KOPT-K1 (cell line): ENCODE results near the gene FADS6.

Experiments used
- H3K27ac ChIP-seq: fragments of 200-600 bp; sonication (generic); 2 replicates; pipeline ENCODE4 v1.5.1; 2016; ENCODE audit warnings: antibody characterized with exemption, mild to moderate bottlenecking, low read depth, low read length; ENCODE audit not compliant: poor library complexity, severe bottlenecking
- H3K36me3 ChIP-seq: fragments of 200-600 bp; sonication (generic); 2 replicates; pipeline ENCODE4 v1.5.1; 2017; ENCODE audit warnings: antibody characterized with exemption, mild to moderate bottlenecking, low read length, moderate library complexity; ENCODE audit not compliant: insufficient read depth
- H3K9me3 ChIP-seq: fragments of 200-600 bp; sonication (generic); 2 replicates; pipeline ENCODE4 v1.5.1; 2017; ENCODE audit warnings: antibody characterized with exemption, low read length, mild to moderate bottlenecking; ENCODE audit not compliant: insufficient read depth, poor library complexity, severe bottlenecking

FADS6 gene

DNA sequence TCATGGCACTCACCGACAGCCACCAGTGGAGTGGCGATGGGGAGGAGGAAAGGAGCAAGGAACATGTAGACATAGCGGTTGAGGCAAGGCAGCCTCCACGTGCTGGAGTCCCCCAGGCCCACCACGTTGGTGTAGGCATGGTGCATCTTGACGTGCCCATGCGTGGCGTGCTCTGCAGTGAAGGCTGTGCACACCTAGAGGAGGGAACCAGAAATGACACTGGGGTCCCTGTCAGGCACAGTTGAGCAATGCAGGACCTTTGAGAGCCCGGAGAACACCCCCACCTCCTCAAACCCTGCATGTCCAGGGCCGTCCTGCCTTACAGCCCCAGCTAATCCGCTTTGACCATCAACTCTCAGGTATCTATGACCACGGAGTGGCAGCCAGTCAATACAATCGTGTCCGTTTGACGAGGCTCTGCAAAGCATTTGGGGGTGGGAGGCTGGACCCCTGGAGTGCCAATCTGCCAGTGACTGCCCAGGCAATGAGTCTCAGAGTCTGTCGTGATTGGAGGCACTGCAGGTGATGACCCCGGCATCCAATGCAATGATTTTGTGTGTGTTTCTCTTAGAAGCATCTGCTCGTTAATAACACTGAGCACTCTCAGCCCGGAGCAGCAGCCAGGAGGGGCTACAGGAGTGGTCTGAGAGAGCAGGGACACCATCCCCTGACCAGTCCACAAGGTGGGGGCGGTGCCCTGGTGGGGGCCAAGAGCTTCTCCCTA lies 10.8 kb downstream of the FADS6 start:
- Histone ChIP-seq H3K9me3 (no peaks in the 10 kb centered on the region), H3K27ac (no peak overlapping the region), H3K36me3 (no peaks in the 10 kb centered on the region)

DNA sequence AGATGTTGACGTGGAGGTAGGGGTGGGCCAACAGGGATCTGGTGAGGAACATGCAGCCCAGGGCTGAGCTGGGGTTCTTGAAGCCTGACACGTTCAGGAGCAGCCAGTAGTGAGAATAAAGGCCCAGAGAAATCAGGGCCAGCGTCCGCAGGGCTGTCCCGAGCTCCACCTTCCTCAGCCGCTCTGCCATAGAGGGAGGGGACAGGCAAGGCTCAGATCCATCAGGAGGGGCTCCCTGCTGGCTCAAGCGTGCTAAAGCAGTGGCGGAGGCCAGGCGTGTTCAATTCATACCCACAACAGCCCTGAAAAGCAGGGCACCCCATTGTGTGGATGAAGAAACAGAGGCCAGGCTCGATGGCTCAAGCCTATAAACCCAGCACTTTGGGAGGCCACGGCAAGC lies 12.4 kb downstream of the FADS6 start:
- no peaks in the 10 kb centered on the region for H3K9me3 ChIP-seq
- no peaks in the 10 kb centered on the region for H3K36me3 ChIP-seq
- H3K27ac ChIP-seq, result no peak overlapping the region

DNA sequence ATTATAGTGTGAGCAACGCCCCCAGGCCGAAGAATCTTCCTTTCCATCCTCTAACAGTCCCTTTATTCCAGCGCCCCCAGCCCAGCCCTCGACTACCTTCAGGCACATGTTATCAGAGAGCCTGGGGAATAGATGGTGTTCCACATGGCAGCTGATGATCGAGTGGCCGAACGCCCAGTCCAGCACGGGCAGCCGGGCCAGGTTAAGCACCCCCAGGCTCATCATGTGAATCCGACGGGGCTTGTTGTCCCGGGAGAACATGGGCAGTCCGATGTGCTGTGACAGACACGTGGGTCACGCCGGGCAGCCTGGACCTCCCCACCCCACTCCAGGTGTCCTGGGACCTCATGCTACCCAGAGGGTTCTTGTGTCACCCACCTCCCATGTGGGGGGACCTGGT lies 14.1 kb downstream of the FADS6 start:
- no peaks in the 10 kb centered on the region for H3K36me3 ChIP-seq
- no peak overlapping the region for H3K27ac ChIP-seq
- no peaks in the 10 kb centered on the region for H3K9me3 ChIP-seq

DNA sequence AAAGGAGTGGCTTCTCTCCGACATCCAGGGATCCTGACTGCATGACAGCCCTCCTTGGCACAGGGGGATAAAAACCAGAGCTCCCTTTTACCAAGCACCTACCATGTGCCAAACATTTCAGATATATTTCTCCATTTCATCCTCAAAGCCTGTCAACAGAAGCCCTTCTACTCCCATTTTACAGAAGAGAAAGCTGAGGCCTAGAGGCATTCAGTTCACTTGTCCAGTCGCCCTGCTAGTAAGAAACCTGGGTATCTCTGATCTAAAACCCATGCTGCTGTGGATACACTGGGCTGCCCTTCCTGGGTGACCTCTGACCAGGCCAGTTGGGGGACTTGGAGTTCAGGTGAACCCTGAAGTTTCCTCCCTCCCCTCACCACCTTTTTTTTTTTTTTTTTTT lies 14.8 kb downstream of the FADS6 start:
- H3K36me3 ChIP-seq, result no peaks in the 10 kb centered on the region
- H3K27ac ChIP-seq, result no peak overlapping the region
- no peaks in the 10 kb centered on the region for H3K9me3 ChIP-seq

DNA sequence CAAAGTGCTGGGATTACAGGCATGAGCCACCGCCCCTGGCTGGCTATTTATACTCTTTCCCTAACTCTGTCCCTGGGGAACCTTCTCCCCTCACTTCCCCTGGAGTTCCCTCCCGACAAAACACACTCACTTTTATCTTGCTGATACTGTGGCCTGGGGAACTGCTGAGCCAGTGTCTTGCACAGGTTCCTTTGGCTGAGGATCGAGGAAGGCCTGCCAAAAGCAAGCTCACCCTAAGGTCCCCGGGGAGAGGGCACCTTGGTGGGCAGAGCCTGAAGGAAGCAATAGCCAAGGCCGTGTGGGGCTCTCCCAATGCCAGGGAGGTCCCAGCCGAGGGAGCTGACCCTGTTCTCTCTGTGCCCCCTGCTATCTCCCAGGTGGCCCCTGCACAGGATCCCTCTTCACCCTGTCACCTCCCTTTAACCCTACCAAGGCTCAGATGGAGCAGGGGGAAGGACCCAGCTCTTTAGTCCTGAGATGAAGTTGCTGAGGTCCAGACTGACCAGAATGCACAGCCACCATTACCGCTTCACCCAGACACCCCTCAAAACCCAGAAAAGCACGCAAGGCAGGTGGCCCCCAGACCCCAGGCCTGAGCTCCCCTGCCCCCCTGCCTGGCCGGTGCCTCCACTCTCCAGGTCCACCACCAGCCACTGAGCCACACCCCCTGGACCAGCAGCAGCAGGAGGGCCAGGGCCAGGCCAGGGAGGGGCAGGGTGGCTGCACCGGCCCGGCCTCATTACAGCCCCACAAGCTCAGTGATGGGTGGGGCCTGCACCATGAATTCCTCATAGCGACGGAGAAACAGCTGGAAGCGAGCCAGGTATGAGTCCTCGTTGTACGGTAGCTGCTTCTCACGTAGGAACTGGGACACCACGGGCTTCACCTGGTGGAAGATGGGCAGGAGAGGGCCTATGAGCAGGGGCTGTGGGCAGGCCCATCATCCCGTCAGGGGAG lies 15.6 kb downstream of the FADS6 start:
- Histone ChIP-seq H3K27ac (no peak overlapping the region), H3K9me3 (no peaks in the 10 kb centered on the region), H3K36me3 (no peaks in the 10 kb centered on the region)

DNA sequence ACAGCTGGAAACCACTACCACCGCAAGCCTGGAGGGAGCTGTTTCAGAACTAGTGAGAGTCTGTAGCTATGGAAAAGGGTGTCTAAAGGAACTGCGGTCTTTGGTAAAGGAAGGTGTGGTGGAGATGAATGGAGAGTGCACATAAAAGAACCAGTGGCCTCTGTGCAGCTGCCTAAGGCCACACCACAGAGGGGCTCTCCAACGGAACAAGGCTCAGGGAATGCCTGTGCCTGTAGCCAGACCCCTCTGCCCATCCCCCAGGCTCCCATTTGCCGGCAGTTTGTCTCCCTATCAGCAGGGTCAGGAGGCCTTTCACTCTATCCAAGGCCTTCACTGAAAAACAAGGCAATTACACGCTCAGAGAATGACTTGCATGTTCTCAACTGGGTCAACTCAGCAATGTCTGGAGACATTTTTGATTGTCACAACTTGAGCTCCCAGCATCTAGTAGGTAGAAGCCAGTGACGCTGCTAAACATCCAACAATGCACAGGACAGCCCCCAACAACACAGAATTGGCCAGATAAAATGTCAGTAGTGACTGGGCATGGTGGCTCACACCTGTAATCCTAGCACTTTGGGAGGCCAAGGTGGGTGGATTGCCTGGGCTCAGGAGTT lies 17.3 kb downstream of the FADS6 start:
- no peaks in the 10 kb centered on the region for H3K36me3 ChIP-seq
- no peaks in the 10 kb centered on the region for H3K9me3 ChIP-seq

DNA sequence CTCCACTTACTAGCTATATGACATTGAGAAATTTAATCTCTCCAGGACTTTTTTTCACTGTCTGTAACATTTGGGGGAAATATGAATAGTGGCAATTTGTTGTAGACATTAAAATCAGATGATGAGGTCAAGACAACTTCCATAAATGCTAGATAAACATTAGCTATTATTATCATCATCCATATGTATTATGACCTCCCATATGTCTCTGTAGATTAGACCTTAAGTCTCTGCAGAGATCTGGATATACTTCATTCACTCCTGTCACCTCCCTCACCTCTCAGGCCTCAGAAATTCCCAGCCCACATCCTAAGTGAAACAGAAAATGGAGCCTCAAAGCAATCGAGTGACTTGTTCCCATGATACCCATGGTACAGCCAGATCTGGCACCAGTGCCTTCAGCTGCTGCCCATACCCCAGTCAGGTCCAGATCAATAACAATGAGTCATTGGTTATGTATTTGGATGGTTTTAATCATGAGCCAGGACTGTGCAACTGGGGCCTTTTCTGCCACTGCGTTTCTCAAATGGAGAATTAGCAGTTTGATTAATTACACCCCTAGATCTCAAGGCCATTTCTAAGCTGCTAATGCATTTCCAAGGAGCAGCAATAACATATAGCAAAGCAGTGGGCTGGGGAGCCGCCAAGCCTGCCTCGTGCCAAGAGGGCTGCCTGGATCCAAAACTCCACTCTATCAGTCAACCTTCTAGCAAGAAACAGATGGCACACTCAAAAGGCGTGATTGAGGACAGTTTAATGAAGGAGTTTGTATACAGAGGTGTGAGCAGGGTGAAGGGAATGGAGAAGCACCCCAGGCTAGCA lies 18.1 kb downstream of the FADS6 start:
- no peaks in the 10 kb centered on the region for H3K36me3 ChIP-seq
- H3K27ac ChIP-seq, result no peak overlapping the region
- no peaks in the 10 kb centered on the region for H3K9me3 ChIP-seq

More for the DNA sequence above, 17.3 kb downstream of the FADS6 start:
- no peak overlapping the region for H3K27ac ChIP-seq

DNA sequence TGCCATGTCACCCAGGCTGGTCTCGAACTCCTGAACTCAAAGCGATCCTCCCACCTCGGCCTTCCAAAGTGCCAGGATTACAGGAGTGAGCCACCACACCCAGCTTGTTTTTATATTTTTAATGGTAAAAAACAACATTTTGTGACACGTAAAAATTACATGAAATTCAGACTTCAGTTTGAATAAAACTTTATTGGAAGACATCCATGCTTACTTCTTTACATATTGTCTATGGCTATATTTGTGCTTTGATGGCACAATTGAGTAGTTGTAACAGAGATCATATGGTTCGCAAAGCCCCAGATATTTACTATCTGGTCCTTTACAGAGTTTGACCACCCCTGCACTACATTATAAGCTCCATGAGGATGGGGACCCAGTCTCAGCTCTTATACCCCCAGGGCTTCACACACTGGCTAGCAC lies 18.8 kb downstream of the FADS6 start:
- Histone ChIP-seq H3K36me3 (no peaks in the 10 kb centered on the region), H3K27ac (no peak overlapping the region), H3K9me3 (no peaks in the 10 kb centered on the region)

DNA sequence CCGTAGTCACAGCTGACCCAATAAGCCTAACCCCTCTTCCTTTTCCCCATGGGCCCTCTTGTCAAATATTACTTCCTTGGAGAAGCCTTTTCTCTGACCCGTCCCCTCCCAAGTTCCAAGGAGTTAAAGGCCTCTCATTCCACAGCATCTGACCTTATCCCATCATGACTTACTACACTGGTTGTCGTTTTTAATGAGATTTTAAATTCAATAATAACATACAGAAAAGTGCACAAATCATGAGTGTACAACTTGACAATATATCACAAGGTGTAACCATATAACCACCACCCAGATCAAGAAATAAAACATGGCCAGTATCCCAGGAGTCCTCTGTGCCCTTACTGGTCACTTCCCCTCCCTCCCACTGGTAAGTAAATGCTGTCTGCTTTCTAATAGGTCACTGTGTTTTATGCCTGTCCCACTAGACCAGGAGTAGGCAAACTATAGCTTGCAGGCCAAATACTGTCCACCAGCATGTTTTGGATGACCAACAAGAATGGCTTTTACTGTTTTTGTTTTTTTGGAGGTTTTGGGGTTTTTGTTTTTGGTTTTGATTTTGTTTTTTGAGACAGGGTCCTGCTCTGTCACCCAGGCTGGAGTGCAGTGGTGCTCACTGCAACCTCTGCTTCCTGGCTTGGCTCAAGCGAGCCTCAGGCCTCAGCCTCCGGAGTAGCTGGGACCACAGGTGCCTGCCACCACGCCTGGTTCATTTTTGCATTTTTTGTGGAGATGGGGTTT lies 19.4 kb downstream of the FADS6 start:
- H3K27ac ChIP-seq, result peak overlapping the region; percentile 82
- no peaks in the 10 kb centered on the region for H3K9me3 ChIP-seq
- H3K36me3 ChIP-seq, result no peaks in the 10 kb centered on the region

DNA sequence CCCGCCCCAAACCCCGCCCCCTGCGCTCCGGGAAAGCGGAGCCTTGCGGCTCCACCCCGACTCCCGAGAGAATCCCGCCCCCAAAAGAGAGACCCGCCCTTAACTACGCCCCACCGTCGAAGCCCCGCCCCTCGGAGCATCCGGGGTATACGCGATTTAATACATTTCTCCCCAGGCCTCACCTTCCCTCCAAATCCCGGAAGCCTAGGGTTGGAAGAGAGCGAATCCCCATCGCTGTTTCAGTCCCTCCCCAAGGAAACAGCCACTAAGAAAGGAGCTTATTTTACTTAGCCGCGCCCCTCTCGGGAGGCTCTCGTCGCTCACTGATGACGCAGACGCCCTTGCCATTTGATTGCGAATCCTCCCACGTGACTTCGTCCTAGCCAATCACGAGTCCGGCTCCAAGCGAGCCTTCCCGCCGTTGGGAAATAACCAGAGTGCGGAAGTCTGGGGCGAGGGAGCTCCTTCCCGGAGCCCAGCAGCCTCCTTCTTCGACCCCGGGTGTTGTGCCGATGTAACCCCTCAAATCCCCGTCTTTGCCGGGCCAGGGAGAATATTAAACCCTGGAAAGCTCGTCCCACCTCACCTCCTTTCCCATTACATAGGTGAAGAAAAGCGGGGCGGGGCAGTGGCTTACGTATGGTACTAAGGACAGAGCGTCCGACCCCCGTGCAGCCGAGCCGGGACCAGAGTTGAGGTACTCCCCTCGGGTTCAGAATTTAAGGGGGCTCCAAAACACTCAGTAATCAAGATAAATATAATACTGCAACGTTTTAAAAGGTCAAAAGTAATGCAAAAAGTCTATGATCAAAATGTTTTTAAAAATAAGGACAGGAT lies 20.2 kb downstream of the FADS6 start:
- no peaks in the 10 kb centered on the region for H3K9me3 ChIP-seq
- H3K36me3 ChIP-seq, result no peaks in the 10 kb centered on the region
- peak overlapping the region; percentile 82 for H3K27ac ChIP-seq

DNA sequence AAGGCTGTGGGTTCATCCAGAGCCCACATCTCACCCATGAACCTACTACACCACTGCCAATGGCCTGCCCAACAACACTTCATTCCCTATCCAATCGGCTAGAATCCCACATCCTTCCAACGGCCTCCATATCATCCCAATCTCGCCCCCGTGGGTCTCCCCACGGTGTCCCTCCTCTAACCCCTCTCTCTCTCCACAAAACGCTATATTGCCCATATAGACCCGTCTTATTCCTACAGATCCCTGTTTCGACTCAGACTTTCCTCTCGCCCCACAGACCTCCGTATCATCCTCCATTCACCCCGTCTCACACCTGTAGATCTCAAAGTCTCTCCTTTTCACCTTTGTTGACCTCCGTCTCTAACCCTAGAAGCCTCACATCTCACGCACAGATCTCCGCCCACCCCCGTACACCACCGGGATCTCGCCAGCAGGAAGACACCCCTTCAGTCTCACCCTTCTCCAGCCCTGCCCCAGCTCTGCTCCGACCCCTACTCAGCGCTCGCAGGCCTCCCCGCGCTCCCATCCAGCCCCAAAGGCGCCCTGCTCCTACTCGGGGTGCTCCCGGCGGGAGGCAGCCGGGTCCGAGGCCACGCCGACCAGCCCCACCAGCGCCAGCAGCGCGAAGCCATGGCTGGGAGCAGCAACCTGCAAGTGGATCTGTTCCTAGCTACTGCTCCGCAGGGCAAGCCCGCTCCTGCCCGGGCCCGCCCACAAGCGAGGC lies 21.0 kb downstream of the FADS6 start, which contains the start of gene FDXR:
TSS of gene FDXR (minus strand) at position 682 of the 724 bp plus-strand sequence. CDS start at position 632, 50 bp downstream.
- no peaks in the 10 kb centered on the region for H3K9me3 ChIP-seq
- H3K27ac ChIP-seq, result peak within 1 kb of the TSS; percentile 82
- no peaks in the 10 kb centered on the region for H3K36me3 ChIP-seq

DNA sequence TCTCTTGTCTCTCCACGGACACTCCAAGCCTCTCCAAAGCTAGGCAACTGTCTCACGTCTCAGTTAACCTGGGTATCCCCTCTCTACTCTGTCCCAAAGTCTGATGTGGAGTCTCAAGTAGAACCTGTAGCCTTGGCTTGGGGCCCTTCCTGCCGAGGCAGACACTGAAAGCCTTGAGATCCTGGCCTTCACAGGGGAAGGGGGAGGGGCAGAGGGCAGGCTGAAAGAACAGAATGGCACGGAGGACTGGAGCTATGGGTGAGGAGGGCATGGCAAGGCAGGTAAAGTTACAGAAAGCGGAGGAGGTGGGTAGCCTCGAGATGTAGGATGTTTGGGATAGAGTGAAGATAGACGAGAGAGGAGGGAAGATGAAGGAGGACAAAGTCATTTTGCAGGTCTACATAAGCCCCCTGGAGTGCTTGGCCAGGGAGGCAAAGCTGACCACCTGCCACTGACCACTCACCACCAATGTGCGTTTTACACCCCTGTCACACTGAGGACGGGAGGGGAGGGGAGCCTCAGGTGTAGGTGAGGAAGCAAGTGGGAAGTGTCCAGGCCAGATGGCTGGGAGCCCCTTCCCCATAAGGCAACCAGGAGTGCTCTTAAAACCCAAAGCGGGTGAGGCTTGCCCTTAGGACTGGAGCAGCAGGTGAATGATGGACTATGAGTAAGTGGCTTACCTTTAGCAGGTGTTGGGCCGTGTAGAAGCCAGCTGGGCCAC lies 21.9 kb downstream of the FADS6 start:
- no peak overlapping the region for H3K27ac ChIP-seq
- H3K36me3 ChIP-seq, result no peaks in the 10 kb centered on the region; the same call in 1 of the 2 replicates
- H3K9me3 ChIP-seq, result no peaks in the 10 kb centered on the region
